Measurements from ENCODE around the gene WBP1L.
"Not testable (repeated sequence)": the region's sequence is repeated elsewhere in the genome, so short reads cannot be mapped to it uniquely, and the experiment has no call there.

Gene WBP1L

GRCh38 chr10:102850025-102850518, 106.3 kb downstream of the WBP1L start:
- DNase-seq: no peak

- not testable (repeated sequence) for DNase-seq
These were observed 109.5 kb downstream of the WBP1L start for GRCh38 chr10:102853237-102853636.

- DNase-seq: not testable (repeated sequence)
These were observed 112.1 kb downstream of the WBP1L start for GRCh38 chr10:102855731-102856436.

GRCh38 chr10:102856758-102857424, 113.1 kb downstream of the WBP1L start:
- no peak for DNase-seq

GRCh38 chr10:102859911-102860310, 116.2 kb downstream of the WBP1L start:
- no peak for DNase-seq

- DNase-seq: no peak
These were observed 119.9 kb downstream of the WBP1L start for GRCh38 chr10:102863660-102864059.

GRCh38 chr10:102865620-102866019, 121.9 kb downstream of the WBP1L start:
- no peak for DNase-seq

All from right forelimb (tissue), 1 donor.